GM12878 (cell line): ENCODE data around the gene RBSN. TPM values are rescaled to one million over a fixed set of nuclear protein-coding genes. Genes with fewer than 3 reads are reported as not detected.

Source experiments
- ATAC-seq: fragments of 200-7000 bp; cut with Tn5 transposase; 3 replicates; pipeline ENCODE4 v1.9.1; 2020; ENCODE audit warnings: mild to moderate bottlenecking, moderate library complexity
- BruUV-seq: library from RNA; stranded (reverse); fragments of 400-500 nt; replicated peaks from 2 replicates; lab custom pipeline; 2021; lab: Mats Ljungman, UMichigan
- CTCF ChIA-PET: fragments of 300-600 bp; sonication (Branson Sonifier 250); formaldehyde crosslinking; extraction: SDS; loops from one replicate; lab custom pipeline; 2021; ENCODE audit warnings: inconsistent platforms; lab: Yijun Ruan, JAX
- POLR2A ChIA-PET: fragments of 350-600 bp; formaldehyde crosslinking; extraction: SDS; loops from one replicate; lab custom pipeline; 2021; ENCODE audit warnings: inconsistent platforms; lab: Charles Lee
- RAD21 ChIA-PET: fragments of 300-600 bp; sonication (Branson Sonifier 250); formaldehyde crosslinking; loops from one replicate; lab custom pipeline; 2023; ENCODE audit warnings: antibody characterized with exemption; ENCODE audit not compliant: unreplicated experiment; lab: Charles Lee
- SMC1A ChIA-PET: fragments of 300-600 bp; sonication (Branson Sonifier 250); formaldehyde crosslinking; loops from one replicate; lab custom pipeline; 2023; ENCODE audit not compliant: unreplicated experiment, uncharacterized antibody; lab: Charles Lee
- DNase-seq: peaks from one replicate; pipeline ENCODE4 v3.0.0-alpha.2; 2011; ENCODE audit warnings: low read depth, low spot score
- FAIRE-seq: peaks from 3 replicates; lab custom pipeline; 2011; peaks lifted over from hg19 to GRCh38; lab: Jason Lieb, UNC
- H2AFZ ChIP-seq: 2 replicates; pipeline ENCODE4 v1.6.0; 2011; ENCODE audit warnings: low read depth, low read length, control low read depth; ENCODE audit not compliant: control insufficient read depth
- H3K27ac ChIP-seq: 2 replicates; pipeline ENCODE4 v1.5.1; 2011; ENCODE audit warnings: control low read depth; ENCODE audit not compliant: control insufficient read depth, insufficient read depth
- H3K27me3 ChIP-seq, 2 experiments: replicated peaks in 1 of 2; 2 replicates each; pipeline versions ENCODE4 v1.6.0 to v1.6.1; 2011; ENCODE audit warnings: low read length in 1 of 2; ENCODE audit not compliant: control insufficient read depth in 2 of 2, insufficient read depth in 2 of 2
- H3K36me3 ChIP-seq, 2 experiments: 2 replicates each; pipeline ENCODE4 v1.5.1; 2011; ENCODE audit warnings: low read length in 1 of 2; ENCODE audit not compliant: control insufficient read depth in 2 of 2, insufficient read depth in 2 of 2
- H3K4me1 ChIP-seq: 2 replicates; pipeline ENCODE4 v1.6.1; 2011; ENCODE audit warnings: mild to moderate bottlenecking, low read length, moderate library complexity, mixed read lengths; ENCODE audit not compliant: control insufficient read depth, insufficient read depth
- H3K4me2 ChIP-seq: 2 replicates; pipeline ENCODE4 v1.6.0; 2011; ENCODE audit warnings: control low read depth; ENCODE audit not compliant: control insufficient read depth, insufficient read depth
- H3K4me3 ChIP-seq: fragments of 200-600 bp; sonication (generic); 2 replicates; pipeline ENCODE4 v1.5.1; 2016
- H3K79me2 ChIP-seq: 2 replicates; pipeline ENCODE4 v1.6.0; 2011; ENCODE audit warnings: low read length; ENCODE audit not compliant: control insufficient read depth, insufficient read depth
- H3K9ac ChIP-seq: 2 replicates; pipeline ENCODE4 v1.8.0; 2011; ENCODE audit warnings: low read length, control low read depth, mixed read lengths; ENCODE audit not compliant: control insufficient read depth, insufficient read depth
- H3K9me3 ChIP-seq: replicated peaks from 3 replicates; pipeline ENCODE4 v1.5.1; 2011; ENCODE audit warnings: mild to moderate bottlenecking, low read length; ENCODE audit not compliant: control insufficient read depth, insufficient read depth
- H4K20me1 ChIP-seq: 2 replicates; pipeline ENCODE4 v1.6.0; 2011; ENCODE audit not compliant: control insufficient read depth, insufficient read depth
- EED ChIP-seq: sonication (generic); IDR thresholded peaks from 2 replicates; pipeline ENCODE4 v1.6.1; 2016; ENCODE audit warnings: antibody characterized with exemption, low read depth
- FOXK2 ChIP-seq: fragments of 450-650 bp; IDR thresholded peaks from 2 replicates; pipeline ENCODE4 v1.6.1; 2017; ENCODE audit warnings: mild to moderate bottlenecking, moderate library complexity
- GABPA ChIP-seq: IDR thresholded peaks from 2 replicates; pipeline ENCODE4 v1.6.1; 2014; ENCODE audit warnings: antibody characterized with exemption, low read depth, mild to moderate bottlenecking, inconsistent platforms
- HDAC2 ChIP-seq: fragments of 200-600 bp; sonication (generic); IDR thresholded peaks from 2 replicates; pipeline ENCODE4 v1.6.1; 2017
- IRF4 ChIP-seq: IDR thresholded peaks from 2 replicates; pipeline ENCODE4 v1.6.1; 2011; ENCODE audit warnings: low read depth, low read length
- JUNB ChIP-seq: IDR thresholded peaks from 2 replicates; pipeline ENCODE4 v1.6.1; 2016; ENCODE audit warnings: antibody characterized with exemption, mild to moderate bottlenecking
- KAT2A ChIP-seq: conservative IDR thresholded peaks from 2 replicates; pipeline ENCODE4 v1.6.1; 2011; ENCODE audit warnings: low read depth, low read length; ENCODE audit not compliant: control insufficient read depth
- KDM1A ChIP-seq: fragments of 200-600 bp; sonication (generic); IDR thresholded peaks from 2 replicates; pipeline ENCODE4 v1.6.1; 2016; ENCODE audit warnings: borderline replicate concordance
- MYB ChIP-seq: fragments of 150-350 bp; IDR thresholded peaks from 2 replicates; pipeline ENCODE4 v1.6.1; 2014; ENCODE audit warnings: mild to moderate bottlenecking, low read depth, low read length, borderline replicate concordance
- NFYB ChIP-seq: IDR thresholded peaks from 2 replicates; pipeline ENCODE4 v1.6.1; 2011; ENCODE audit warnings: low read depth, mild to moderate bottlenecking, low read length, improper control_type of control experiment, moderate library complexity; ENCODE audit not compliant: insufficient read depth
- NRF1 ChIP-seq: conservative IDR thresholded peaks from 2 replicates; pipeline ENCODE4 v1.6.1; 2011; ENCODE audit warnings: mild to moderate bottlenecking, low read depth, low read length, improper control_type of control experiment
- PKNOX1 ChIP-seq: fragments of 450-650 bp; IDR thresholded peaks from 2 replicates; pipeline ENCODE4 v1.6.1; 2016; ENCODE audit warnings: mild to moderate bottlenecking
- RUNX3 ChIP-seq: IDR thresholded peaks from 2 replicates; pipeline ENCODE4 v1.6.1; 2012; ENCODE audit warnings: low read length, inconsistent platforms
- USF2 ChIP-seq: IDR thresholded peaks from 2 replicates; pipeline ENCODE4 v1.6.1; 2011; ENCODE audit warnings: low read depth, low read length, improper control_type of control experiment, borderline replicate concordance
- ZBTB40 ChIP-seq: fragments of 450-650 bp; IDR thresholded peaks from 2 replicates; pipeline ENCODE4 v1.6.1; 2016; ENCODE audit warnings: mild to moderate bottlenecking, moderate library complexity, borderline replicate concordance
- ZNF687 ChIP-seq: fragments of 450-650 bp; IDR thresholded peaks from 2 replicates; pipeline ENCODE4 v1.6.1; 2017; ENCODE audit warnings: mild to moderate bottlenecking, moderate library complexity
- WGBS: methylation state at CpG from one replicate; pipeline ENCODE4 v1.1.6; 2016; ENCODE audit warnings: low lambda C conversion rate; ENCODE audit not compliant: insufficient replicate concordance, insufficient coverage; ENCODE audit errors: missing lambda C conversion rate; 5-methylcytosine and 5-hydroxymethylcytosine counted together
- in situ Hi-C: fragments of 300-500 bp; cut with MboI; formaldehyde crosslinking; loops from 9 replicates; pipeline ENCODE4 v1.14.3; 2018; ENCODE audit warnings: mixed read lengths
- intact Hi-C: fragments of 100-400 bp; cut with micrococcal nuclease; formaldehyde crosslinking; loops from one replicate; pipeline ENCODE4 v1.14.2; 2022; ENCODE audit not compliant: unreplicated experiment
- polyA plus RNA-seq, 11 experiments: library from polyadenylated mRNA; depleted of rRNA in 4 of 11; unstranded in 6 of 11; stranded (reverse) in 5 of 11; fragments of >200 nt; fragmentation: Nextera tagmentation in 4 of 11; fragmentation: Illumina TruSeq in 1 of 11; extraction: Ambion mirVana in 4 of 11; extraction: Trizol in 1 of 11; gene quantifications; 1 replicate in 1 of 11; 2 replicates in 10 of 11; pipeline versions ENCODE4 v1.2.1 to v1.2.3, GENCODE V29; 2011 to 2016; ENCODE audit warnings: inconsistent platforms in 2 of 11, missing spikeins in 2 of 11, low read depth in 1 of 11
- total RNA-seq, 4 experiments: library from RNA; depleted of rRNA in 3 of 4; stranded (reverse); fragments of >200 nt in 3 of 4; fragmentation: Illumina TruSeq in 1 of 4; extraction: Trizol in 1 of 4; gene quantifications; 2 replicates each; pipeline versions ENCODE4 v1.2.1 to v1.2.3, GENCODE V29; 2013 to 2021

RBSN gene
- total and polyA plus RNA-seq, 10 of the 15 experiments (the other 5 are each of a cell fraction or from before 2014, with no cell fraction given): 2.0 to 17.5 (median 10.5) TPM

GRCh38 chr3:15112011-15112410 is 13.1 kb upstream of the RBSN start:
- Histone ChIP-seq H2AFZ (no peak overlapping the region), H3K4me1 (no peaks in the 10 kb centered on the region), H3K27me3 (no peaks in the 10 kb centered on the region; a peak in 1 of 4 replicates), H3K36me3 (no peaks in the 10 kb centered on the region), H3K4me3 (no peak overlapping the region), H4K20me1 (no peaks in the 10 kb centered on the region), H3K4me2 (no peak overlapping the region), H3K79me2 (no peaks in the 10 kb centered on the region), H3K9ac (no peak overlapping the region), H3K27ac (no peak overlapping the region), H3K9me3 (no peaks in the 10 kb centered on the region)
- ChIA-PET SMC1A (no interaction called here), POLR2A (no interaction called here), RAD21 (interaction anchor here (1.1 kb wide), 1 partner anchor 183 kb away, joined by 3 read pairs; no protein-coding TSS in a partner anchor), CTCF (interaction anchor here (0.5 to 5.3 kb wide), 2 partner anchors 7 to 749 kb away, joined by 3 to 45 read pairs; no protein-coding TSS in a partner anchor)
- BruUV-seq: no TSS peak
- DNase-seq (no peak), ATAC-seq (no peak), FAIRE-seq (no peak)
- intact Hi-C loops: no loop called here
- 62% methylated on average over 3 of the region's 3 CpGs for WGBS
- in situ Hi-C loops: no loop called here
- TF ChIP-seq ZNF687 (no peak), MYB (no peak), IRF4 (no peak), USF2 (no peak), KAT2A (no peak), NRF1 (no peak), JUNB (no peak), EED (no peak), NFYB (no peak), KDM1A (no peak), PKNOX1 (no peak), FOXK2 (no peak), ZBTB40 (no peak), RUNX3 (no peak), GABPA (no peak), HDAC2 (no peak)
